Left colon (tissue), 2 donors: ENCODE results near the gene LRRC8E. TPM values are rescaled to one million over a fixed set of nuclear protein-coding genes. Genes with fewer than 3 reads are reported as not detected.
"Not testable (repeated sequence)": the region's sequence is repeated elsewhere in the genome, so short reads cannot be mapped to it uniquely, and the experiment has no call there.

Source experiments
- ATAC-seq: fragments of 200-7000 bp; cut with Tn5 transposase; one replicate; pipeline ENCODE4 v1.9.1; 2020; ENCODE audit warnings: mild to moderate bottlenecking, moderate library complexity
- DNase-seq, 2 donors: peaks; one replicate each; pipeline ENCODE4 v3.0.0-alpha.2; 2020
- intact Hi-C, 2 donors: fragments of 100-400 bp; cut with DNase I in 1 of 2; cut with micrococcal nuclease in 1 of 2; formaldehyde crosslinking; loops; one replicate each; pipeline versions ENCODE4 v1.11.2 to v1.14.0; 2022; cut with DNase I, micrococcal nuclease
- total RNA-seq, 2 donors: library from RNA; stranded (reverse); fragmentation: NEBNext Ultra II Directional; extraction: Animal tissue kit (Norgen Biotek cat#: 25700); gene quantifications; one replicate each; pipeline ENCODE4 v1.2.1, GENCODE V29; 2021
- donor health status: DM: no; HTN: no; CAD: no.
- donor health status: DM: yes; HTN: yes; CAD: no.

LRRC8E gene
- total RNA-seq, 2 donors from 2014 or later: 2.7 to 3.1 TPM

- DNase-seq (peak; percentile 89 to 91), ATAC-seq (peak; percentile 91)
- intact Hi-C loops: no loop called here
Measured at GRCh38 chr19:7852851-7853769, 35.2 kb upstream of the LRRC8E start.

DNA sequence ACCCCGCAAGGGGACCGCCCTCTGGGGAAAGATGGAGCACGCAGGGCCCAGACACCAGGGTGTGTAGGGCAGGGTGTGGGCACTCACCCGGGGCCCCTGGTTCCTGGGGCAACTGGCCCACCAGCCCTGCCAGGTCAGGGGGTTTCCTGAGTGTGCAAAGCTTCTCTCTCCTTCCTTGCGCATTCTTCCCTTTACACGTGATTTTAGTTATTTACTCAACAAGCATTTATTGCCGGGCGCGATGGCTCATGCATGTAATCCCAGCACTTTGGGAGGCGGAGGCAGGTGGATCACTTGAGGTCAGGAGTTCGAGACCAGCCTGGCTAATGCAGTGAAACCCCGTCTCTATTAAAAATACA is 34.6 kb upstream of the LRRC8E start:
- peak in 1 of 2 donors; percentile 32 for DNase-seq
- ATAC-seq: peak; percentile 16
- intact Hi-C loops: no loop called here

GRCh38 chr19:7855426-7856108 is 32.7 kb upstream of the LRRC8E start:
- intact Hi-C loops: no loop called here
- ATAC-seq (no peak), DNase-seq (peak in 1 of 2 donors; percentile 17)

DNA sequence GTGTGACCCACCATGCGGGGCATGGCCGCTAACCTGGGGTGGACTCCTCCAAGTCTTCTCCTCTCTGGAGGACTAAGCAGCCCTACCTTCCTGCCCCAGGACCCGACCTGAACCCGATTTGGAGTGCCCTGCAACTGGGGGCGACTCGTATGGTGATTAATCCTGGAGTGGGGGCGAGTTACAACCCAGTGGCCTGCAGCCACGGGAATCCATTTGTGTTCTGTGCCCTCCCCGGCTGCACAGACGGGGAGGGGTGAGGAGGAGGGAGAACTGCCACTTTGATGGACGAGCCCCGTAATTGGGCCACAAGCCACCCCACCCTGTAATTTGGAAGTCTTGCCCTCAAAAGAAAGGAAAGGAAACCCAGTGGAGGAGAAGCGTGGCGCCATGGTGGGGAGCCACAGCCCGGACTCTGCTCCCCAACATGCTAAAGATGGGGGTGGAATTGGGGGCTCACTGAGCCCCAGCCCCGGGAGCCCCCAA is 32.2 kb upstream of the LRRC8E start:
- intact Hi-C loops: no loop called here
- DNase-seq: no peak
- ATAC-seq: no peak

DNA sequence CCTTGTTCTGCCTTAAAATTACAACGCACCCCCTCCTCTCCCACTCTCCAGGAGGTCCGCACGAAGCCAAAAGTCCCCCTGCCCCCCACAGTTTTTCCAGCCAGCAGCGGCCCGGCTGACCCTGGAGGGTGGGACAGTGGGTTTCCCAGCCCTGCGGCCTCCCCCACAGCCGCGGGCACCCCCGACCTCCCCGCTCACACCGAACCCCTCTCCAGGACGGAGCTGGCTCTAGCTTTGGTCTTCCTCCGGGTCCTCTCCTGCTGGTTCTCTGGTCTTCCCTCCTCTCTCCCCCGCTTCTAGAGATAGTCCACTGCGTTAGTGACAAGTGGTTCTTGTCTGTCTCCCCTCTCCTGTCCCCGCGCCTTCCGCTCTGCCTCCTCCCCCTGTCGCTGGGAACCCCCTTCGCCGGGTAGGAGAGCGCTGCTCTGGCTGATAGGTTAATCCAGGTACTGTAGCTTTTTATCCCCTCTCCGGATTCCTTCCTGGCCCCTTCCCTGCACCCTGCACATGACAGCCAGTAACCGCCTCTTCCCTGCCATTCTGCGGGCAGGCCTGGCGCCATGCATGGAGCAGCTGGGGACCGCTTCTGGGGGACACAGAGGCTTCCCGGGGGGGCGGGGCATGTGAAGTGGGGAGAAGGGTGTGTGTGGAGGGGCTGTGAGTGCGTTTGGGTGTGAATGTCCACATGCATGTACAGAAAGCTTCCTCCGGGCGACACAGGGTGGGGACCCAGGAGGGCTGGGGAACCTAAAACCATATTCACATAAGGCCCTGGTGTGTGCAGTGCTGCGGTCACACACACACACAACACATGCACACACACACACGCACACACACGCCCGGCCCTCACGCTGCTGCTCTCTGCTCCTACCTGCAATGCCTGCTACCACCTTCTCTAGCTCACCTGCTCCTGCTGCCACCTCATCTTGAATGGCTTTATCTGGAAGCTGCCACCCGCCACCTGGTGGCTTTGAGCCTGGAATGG is 31.3 kb upstream of the LRRC8E start:
- intact Hi-C loops: no loop called here
- ATAC-seq (no peak), DNase-seq (no peak)

GRCh38 chr19:7857727-7858108 is 30.6 kb upstream of the LRRC8E start:
- ATAC-seq (no peak), DNase-seq (no peak)
- intact Hi-C loops: no loop called here

DNA sequence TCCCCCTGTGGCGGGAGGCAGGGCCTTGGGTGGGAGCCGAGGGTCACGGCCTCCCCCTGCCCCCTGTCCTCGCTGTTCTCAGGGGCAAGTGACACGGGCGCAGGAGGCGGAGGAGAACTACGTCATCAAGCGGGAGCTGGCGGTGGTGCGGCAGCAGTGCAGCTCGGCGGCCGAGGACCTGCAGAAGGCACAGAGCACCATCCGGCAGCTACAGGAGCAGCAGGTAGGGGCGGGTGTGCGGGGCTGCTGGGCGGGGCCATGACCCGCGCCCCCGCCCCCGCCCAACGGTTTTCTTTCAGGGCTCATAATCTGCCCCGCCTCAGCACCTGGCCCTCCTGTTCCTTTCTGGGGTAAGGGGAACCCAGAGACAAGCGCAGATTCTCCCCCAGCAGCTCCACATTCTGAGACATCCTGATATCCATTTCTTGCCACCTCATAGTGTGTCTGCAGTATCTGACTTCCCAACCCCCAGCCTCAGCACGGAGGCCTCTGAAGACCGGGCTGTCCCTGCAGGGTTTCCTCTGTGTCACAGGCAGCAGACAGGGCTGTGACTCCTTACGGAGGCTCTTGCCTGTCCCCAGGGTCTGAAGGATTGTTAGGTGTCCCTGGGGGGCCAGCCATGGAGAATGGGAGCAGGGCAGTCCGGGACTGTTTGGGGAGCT is 30.1 kb upstream of the LRRC8E start:
- DNase-seq (no peak), ATAC-seq (peak; percentile 19)
- intact Hi-C loops: no loop called here

- intact Hi-C loops, DNase-seq, ATAC-seq: not testable (repeated sequence)
Measured at GRCh38 chr19:7859087-7859486, 29.2 kb upstream of the LRRC8E start.

DNA sequence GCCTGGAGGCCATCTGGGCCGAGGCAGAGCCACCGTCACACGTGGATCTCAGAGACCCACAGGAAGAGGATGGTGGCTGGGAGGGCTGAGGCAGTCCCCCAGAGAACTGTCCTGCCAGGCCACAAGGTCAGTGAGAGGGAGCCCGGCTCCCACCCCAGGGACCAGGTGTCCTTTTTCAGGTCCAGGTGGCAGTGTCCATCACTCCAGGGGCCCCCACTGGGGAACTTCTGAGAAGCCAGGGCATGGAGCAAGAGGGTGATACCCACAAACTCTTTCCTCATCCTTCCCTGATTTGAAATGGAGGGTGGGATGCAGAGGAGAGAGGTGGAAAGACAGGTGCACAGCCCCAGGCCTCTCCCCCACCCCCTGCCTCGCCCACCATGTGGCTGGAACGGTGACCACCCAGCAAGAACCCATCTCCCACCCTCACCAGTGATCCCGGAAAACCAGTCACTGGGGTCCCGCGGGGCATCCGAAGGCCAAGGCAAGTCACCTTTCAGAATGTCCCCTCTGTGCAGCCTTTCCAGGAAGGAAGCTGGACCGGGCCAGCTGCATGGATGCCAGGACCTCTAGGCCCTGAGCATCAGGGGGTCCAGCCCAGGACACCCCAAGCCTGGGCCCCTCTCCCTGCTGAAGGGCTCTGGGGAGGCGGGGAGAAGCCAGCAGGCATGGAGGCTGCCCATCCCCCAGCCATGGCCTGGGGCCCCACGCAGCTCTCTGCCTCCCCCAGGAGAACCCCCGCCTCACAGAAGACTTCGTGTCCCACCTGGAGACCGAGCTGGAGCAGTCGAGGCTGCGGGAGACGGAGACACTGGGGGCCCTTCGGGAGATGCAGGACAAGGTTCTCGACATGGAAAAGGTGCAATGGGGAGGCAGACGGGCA is 28.2 kb upstream of the LRRC8E start:
- intact Hi-C loops: no loop called here
- ATAC-seq: no peak
- no peak for DNase-seq

- DNase-seq (no peak), ATAC-seq (no peak)
- intact Hi-C loops: no loop called here
Measured at GRCh38 chr19:7860714-7861618, 27.3 kb upstream of the LRRC8E start.

- peak; percentile 7 for ATAC-seq
- no peak for DNase-seq
- intact Hi-C loops: no loop called here
Measured at GRCh38 chr19:7861619-7862412, 26.5 kb upstream of the LRRC8E start.

DNA sequence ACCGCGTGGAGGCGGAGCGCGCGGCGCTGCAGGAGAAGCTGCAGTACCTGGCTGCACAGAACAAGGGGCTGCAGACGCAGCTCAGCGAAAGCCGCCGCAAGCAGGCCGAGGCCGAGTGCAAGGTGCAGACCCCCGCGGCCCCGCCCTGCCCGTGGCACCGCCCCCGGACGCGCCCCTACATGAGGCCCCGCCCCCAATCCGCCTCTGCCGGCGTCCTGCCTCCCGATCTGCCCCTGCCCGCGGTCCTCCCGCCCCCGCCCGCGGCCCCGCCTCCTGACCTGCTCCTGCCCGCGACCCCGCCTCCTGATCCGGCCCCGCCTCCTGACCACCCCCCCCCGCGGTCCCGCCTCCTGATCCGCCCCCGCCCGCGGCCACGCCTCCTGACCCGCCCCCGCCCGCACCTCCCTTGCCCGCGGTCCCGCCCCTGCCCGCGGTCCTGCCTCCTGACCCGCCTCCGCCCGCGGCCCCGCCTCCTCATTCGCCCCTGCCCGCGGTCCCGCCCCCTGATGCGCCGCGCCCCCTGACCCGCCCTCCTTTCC is 25.8 kb upstream of the LRRC8E start:
- intact Hi-C loops: no loop called here
- ATAC-seq (peak; percentile 77), DNase-seq (peak; percentile 79 to 86)

GRCh38 chr19:7863157-7863970 is 24.9 kb upstream of the LRRC8E start:
- ATAC-seq (peak; percentile 32), DNase-seq (no peak)
- intact Hi-C loops: no loop called here

DNA sequence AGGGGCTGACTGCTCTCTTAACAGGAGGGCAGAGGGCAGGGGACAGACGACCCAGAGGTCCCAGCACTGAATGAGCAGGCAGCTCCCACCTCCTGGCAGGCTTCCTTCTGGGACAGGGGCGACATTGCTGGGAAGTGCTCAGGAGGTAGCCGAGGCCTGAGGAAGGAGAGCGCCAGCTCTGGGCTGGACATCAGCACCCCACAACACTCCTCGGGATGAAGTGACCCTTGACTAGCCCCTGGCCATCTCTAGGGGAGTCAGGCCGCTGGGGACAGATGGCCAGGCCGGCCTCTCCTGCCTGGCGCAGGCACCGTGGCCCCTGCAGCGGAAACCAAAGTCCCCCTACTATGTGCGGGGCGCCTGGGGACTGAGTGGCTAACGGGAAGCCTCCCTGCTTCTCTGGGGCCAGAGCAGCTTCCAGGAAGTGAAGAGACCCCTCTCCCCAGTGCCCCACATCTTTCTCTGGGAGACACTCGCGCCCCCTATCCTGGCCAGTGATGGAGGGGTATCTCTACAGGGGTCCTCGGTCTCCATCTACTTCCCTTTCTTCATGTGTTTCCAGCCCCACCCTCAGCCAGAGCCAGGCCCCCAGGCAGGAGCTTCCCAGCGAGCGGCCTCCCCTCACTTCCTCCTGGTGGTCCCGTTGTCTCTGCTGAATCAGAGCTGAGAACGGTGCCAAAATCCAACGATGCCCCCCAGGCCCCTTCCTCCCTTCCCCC is 24.2 kb upstream of the LRRC8E start:
- no peak for DNase-seq
- intact Hi-C loops: no loop called here
- ATAC-seq: no peak
